M059J (cell line): Measurements from ENCODE around the gene AOPEP. TPM values are rescaled to one million over a fixed set of nuclear protein-coding genes. Genes with fewer than 3 reads are reported as not detected.

ENCODE experiments used
- DNase-seq: peaks from one replicate; pipeline ENCODE4 v3.0.0-alpha.2; 2012; ENCODE audit warnings: low read depth
- total RNA-seq: library from RNA; depleted of rRNA; stranded (reverse); fragments of >200 nt; shearing (Covaris generic); gene quantifications from 2 replicates; pipeline ENCODE4 v1.2.3, GENCODE V29; 2014

Gene AOPEP
- total RNA-seq, 1 experiment from 2014 or later: 120 TPM

DNA sequence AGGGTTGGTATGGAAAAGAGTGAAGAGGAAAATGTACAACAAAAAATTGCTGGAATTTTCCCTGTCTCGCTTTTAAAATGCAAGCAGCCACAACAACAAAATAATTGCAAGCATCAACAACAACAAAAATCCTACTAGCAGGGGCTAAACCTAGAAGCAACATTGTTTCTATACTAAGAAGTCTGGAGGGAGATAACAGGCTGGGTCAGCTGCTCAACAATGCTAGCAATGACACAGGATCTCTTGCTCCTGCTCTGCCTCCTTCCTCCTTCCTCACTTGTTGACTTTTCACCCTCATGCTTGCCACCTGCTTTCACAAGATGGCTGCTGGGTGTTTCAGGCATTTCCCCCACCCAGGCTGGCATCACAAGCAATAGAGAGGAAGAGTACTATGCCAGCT lies 7.6 kb upstream of the AOPEP start:
- DNase-seq: no peak

DNA sequence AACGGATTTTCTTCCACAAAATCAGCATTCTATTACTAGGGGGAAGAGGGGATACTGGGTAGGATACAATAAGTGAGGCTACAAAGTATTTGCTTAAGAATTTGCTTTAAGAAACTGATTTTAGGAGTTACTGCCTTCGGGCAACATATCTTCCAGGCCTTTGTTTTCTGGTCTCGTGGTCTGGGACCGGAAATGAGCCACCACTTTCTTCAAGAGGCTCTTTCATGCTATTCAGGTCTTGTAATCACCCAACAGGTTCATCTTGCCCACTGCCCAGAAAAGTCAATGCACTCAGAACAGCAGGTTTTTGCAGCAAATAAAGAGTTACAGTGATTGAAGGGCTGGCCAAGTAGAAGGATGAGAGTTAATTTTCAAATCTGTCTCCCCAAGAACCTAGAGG lies 6.6 kb upstream of the AOPEP start:
- peak; percentile 89 for DNase-seq

DNA sequence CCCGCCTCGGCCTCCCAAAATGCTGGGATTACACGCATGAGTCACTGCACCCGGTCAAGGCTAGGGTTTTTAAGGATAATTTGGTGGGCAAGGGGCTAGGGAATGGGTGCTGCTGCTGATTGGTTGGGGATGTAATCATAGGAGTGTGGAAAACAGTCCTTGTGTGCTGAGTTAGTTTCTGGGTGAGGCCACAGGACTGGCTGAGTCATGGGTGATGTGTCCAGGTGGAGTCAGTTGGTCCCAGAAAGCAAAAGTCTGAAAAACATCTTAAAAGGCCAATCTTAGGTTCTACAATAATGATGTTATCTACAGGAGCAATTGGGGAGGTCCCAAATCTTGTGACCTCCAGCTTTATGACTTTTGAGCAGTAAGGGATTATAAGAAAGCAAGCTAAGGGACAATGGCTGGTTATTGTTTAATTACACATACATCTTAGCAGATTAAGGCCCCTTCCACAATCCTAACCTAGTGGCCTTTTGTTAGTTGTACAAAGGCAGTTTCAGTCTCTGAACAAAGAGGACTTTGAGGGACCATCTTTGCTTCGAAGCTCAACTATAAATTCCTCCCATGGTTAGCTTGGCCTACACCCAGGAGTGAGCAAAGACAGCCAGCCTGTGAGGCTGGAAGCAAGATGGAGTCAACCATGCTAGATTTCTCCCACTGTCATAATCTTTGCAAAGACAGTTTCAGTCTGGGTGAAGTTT lies 5.5 kb upstream of the AOPEP start:
- DNase-seq: peak; percentile 71

DNA sequence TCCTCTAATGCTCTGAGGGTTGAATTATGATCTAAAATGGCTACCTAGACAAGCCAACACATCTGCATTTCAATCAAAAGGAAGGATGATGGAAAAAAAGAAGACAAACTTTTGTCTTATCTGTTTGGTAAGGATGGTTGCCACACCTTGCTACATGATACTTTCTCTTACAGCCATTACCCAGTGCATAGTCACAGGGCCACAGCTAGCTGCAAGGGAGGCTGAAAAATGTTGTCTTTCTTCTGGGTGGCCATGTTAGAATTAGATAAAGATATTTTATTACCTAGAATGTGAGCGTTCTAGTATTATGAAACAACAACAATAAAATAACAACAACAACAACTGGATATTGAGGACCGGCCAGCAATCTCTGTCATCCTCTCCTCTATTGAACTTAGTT lies 4.7 kb upstream of the AOPEP start:
- no peak for DNase-seq

DNA sequence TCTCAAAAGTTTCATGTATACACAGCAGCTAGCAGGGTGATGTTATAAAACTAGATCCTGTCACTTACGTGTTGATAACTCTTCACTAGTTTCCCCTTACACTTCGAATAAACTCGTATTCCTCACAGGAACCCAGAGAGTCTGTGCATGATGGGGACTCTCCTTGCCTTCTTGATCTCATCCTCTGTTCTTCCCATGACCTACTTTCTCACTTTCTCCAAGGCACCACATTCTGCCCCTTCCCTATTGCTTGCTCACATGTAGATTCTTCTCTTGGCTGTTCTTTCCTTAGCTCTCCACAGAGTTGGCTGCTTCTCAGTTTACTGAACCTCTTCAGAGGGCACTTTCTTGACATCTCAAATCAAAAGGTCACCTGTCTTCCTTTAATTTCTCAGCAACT lies 1.2 kb upstream of the AOPEP start:
- no peak for DNase-seq

DNA sequence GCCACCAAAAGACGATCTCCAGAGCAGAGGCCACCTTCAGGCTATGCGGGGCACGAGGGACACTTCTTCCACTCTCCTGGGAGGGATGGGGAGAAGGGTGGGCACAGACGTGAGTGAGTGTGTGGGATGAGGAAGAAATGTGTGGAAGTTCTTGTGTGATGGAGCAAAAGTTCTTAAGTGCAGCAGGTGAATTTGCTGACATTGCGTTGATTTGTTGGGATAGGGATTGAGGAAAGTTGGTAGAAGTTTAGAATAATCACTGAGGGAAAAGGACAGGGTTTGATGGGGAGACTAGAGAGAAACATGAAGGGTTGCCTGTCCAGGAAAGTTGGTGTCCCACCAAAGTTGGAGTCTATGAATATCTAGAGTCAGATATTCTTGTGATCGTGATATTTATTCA lies 2.2 kb downstream of the AOPEP start:
- no peak for DNase-seq

DNA sequence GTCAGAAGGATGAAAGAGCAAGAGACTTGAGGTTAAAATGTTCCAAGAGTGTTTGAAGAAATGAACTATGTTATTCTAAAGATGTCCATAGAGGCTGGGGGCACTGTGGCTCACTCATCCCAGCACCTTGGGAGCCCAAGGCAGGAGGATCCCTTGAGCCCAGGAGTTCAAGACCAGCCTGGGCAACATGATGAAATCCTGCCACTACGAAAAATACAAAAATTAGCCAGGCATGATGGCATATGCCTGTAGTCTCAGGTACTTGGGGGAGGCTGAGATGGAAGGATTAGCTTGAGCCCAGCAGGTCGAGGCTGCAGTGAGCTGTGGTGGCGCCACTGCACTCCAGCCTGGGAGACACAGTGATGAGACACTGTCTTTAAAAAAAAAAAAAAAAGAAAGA lies 2.7 kb downstream of the AOPEP start:
- DNase-seq: no peak

DNA sequence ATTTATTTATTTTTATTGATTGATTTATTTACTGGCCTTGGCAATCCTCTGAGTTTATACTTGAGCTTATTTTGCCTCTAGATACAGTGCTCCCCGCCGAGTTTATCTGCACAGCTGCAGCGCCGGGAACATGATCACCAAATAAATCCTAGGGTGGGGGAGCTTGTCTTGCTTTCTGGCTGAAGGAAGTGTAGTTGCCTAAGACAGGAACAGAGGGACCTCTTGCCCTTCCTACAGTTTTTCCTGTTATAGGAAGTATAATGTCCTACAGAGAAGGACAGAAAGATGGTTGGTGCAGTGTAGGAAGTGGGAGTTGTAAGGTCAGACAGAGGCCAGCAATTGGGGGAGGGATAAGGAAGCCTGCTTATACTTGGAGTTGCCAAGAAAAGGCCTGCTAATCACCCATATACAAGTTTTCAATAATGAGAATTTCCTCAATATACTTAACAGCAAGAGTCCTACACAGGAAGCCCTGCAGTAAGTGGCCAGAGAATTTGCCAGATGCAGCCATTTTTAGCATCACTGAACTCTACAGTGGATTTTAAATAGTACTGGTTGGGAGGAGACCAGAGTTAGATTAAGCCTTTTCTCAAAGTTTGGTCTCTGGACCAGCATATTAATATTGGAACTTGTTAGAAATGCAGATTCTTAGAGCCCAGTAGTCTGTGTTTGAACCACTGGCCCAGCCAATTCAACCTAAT lies 7.7 kb downstream of the AOPEP start:
- no peak for DNase-seq

DNA sequence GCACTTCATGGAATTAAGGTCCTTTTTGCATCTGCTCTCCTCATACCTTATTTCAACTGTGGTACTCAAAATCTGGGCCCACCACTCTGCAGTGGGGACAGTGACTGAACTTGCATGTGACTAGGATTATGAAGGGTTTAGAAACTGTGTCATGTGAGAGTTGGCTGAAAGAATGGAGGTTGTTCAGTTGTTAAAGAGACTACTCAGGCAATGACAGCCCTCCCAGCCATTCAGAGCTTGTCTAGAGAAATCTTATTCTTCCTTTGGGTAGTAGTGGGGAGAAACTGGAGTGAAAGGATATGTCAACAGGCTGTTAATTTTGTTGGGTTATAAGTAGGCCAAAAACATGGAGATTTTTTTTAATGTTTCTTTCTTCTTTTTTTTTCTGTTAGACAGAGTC lies 10.3 kb downstream of the AOPEP start:
- no peak for DNase-seq

DNA sequence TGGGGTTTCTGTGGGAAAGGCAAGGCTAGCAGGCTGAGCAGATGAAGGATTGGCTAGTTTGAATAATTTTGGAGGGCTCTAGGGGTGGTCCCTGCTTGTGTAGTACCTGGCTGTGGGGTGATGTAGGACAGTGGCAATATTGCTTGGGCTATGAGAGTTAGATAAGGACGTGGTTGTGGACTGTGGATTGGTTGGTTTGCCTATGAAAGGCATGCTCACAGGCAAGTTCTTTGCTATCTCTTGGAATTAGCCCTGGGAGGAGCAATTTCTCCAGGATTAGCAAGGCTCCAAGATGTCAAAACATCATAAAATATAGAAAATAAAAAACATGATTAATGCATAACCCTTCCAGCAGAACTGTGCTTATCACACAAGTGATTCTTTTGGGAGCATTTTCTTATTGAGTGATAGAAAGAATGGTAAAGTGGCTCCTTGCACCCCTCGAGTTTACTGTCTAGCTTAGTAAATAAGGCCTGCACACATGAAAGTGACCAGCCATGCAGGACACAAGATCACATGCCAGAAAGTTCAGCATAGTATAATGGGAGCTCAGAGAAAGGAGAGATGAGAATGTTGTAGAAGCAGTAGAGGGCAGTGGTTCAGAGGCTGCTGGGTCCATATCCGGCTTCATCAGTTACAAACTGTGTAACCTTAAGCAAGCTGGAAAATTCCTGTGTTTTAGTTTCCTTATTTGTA lies 13.8 kb downstream of the AOPEP start:
- no peak for DNase-seq

DNA sequence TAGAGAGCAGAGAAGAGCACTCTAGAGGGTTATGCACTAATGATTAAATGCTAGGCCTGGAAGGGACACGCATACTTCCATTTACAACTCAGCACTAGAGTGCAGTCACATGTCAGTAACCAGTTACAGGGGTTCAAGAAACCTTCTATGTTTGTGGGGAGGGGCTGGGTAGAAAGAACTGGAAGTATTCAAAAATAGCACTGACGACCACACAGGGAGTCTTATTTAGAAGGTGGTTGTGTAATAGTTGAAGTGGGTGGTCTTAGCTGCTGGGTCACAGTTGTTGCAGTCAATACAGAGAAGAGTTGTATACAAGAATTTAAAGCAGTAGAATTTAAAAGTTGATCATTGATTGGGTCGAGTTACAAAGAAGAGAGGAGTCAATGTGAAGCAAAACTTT lies 15.4 kb downstream of the AOPEP start:
- DNase-seq: no peak

DNA sequence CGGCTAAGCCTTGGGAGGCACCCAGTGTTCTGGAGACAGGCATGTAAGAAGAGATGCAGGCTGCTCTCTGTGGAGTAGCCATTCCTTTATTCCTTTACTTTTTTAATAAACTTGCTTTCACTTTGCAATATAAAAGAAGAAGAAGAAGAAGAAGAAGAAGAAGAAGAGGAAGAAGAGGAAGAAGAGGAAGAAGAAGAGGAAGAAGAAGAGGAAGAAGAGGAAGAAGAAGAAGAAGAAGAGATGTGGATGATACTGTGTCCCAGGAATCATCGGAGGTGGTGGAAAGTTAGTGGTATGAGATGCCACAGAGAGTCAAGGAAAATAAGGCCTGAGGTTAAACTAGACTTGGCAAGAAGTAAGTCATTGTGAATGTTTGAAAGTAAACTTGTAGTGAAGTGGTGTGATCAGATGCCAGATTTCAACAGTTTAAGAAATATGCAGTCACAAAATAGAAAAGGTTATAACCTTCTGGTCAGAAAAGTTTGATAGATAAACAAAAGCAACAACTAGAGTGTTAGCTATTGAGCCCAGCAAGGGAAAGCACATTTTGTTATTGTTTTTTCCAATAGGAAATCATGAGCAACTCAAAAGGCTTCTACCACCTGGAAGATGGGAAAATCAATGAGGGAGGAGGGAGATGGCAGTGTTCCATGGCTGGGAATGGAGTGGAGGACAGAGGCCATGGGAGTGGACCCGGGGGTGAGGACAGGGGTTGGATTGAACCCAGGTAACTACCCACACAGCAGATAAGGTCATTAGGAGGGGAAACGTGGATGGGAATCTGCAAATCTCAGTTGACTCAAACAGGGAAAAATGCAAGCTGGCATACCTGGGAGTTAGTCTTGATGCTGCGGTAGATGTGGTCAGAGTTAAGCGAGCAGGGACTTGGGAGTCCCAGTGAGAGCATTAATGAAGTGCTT lies 16.8 kb downstream of the AOPEP start:
- peak; percentile 77 for DNase-seq

DNA sequence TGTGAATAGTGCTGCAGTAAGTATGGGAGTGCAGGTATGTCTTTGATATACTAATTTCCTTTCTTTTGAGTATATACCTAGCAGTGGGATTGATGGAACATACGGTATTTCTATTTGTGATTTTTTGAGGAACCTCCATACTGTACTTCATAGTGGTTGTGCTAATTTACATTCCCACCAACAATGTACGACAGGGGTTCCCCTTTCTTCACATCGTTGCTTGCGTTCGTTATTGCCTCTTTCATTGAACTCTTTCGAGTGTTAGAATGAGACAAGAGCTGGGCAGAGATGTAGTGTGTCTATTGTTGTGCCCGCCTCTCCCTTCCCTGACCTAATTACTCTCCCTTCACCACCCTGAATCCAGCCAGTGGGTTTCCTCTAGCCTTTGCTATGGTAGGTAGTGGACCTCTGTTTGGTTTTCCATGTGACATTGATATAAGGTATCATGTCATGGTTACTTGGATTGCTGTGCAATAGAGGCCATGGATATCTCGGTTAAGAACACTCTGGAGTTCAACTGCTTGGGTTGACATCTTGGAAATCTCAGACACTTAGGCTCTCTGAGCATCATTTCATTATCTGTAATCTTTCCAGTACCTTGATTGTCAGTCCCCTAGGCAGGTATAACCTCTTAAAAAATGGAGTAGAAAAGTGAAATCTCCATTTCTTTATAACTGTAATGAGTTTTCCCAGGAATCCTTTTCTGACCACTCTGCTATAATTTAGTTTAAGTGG lies 19.5 kb downstream of the AOPEP start:
- DNase-seq: no peak

DNA sequence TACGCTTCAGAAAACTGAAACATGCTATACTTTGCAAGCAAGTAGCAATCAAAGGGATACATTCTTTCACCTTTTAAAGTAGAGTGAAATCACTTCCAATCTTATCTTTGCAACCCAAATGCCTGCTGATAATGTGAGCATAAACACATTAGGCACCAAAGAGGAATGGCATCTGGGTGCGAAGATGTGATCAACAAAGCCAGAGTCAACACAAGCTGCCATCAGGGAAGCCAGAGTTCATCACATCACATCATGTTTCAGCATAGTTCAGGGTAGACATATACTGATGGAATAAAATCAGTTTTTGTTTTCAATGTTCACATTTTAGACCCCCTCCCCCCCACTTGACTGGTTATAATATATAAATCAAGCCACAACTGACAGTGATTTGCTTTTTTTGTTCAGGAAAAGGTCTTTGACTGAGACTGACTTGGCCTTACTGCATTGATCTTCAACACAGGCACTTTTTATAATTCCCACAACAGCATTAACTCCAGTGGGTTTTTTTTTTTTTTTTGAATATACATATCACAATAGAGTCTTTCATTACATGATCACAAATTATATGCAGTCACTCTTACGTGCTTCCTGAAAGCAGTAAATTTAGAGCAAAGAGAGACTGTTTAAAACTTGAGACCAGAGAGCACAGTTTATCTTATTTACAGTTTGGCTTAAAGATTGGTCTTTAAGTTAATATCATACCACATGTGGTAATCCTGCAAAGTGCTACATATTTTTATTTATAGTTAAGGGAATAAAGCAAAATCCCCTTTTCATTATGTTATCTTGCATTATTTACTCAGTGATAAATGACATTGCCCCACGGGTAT lies 20.3 kb downstream of the AOPEP start:
- DNase-seq: no peak

DNA sequence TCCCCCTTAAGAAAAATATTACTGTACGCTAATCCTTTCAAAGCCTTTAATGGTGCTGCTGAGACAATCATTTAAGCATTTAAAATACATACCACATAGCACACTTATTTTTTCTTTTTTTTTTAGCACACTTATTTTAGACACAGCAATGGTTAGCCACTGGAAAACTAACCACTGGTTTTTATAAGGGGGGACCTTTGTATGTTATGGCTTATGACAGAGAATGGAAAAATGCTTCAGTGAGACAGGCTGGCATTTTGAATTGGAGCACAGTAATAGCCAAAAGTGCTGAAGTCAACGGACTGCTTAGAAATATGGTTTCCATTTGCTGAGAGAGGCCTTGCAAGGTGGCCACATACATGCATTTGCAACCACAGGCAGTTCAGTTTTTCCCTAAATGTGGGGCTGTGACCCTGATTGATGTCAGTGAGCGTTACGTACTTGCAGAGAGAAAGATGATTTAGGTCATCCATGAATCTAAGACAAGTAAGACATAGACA lies 28.5 kb downstream of the AOPEP start:
- DNase-seq: no peak

DNA sequence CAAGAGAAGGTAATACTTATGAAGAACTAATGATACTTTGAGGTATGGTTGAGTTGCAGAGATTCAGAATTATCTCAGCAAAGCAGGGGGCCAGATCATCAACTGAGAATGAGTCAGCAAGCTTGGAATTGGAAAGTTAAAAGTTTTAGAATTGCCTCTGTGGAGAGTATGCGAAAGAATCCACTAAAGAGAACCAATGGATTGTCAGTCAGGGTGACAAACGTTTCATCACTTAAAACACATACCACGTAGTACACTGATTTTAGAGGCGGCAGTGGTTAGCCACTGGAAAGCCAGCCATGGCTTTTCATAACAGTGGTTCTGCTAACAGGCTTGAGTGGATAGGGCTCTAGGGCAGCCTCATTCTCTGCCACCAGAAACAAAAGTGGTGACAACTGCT lies 30.7 kb downstream of the AOPEP start:
- peak; percentile 92 for DNase-seq

DNA sequence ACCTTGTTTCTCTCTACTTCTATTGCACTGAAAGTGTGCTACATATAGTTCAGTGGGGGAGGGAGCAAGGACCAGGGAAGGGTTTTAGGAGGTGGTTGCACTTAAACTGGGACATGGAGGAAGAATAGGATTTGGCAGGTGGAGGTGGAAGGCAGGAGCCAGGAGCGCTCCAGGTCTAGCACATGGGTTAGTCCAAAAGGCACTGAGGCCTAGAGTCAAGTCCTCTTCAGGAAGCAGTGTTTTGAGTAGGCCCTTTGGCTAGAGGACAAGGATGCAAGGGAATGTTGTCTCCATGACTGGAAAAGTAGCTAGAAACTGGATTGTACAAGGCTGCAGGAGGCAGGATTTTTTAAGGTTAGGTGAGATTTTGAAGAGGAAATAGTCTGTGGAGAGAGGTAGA lies 31.5 kb downstream of the AOPEP start:
- DNase-seq: no peak

DNA sequence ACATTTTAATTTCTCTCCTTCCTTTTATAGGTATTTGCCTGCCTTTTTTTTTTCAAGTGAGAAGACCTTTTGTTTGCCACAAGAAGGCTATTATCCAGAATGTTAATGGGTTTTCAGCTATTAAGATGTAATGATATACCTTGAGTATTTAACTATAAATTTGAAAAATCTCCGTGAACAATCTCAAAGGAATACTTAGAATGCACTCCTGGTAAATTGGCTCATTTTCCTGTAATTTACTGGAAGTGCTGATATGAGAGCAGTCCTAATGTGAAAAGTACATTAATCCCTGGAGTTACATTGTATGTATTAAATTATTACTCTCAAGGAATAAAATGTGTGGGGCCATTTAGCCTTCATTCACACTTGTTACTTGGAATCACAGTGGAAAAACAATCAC lies 32.4 kb downstream of the AOPEP start:
- DNase-seq: no peak

DNA sequence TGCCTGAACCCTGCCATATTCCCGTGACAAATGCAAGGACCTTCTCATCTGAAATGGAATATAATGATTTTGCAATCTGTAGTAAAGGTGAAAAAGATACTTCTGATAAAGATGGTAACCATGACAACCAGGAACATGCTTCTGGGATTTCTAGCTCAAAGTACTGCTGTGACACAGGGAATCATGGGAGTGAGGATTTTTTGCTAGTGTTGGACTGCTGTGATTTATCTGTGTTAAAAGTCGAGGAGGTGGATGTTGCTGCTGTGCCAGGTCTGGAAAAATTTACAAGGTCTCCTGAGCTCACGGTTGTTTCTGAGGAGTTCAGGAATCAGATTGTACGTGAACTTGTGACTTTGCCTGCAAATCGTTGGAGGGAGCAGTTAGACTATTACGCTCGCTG lies 33.5 kb downstream of the AOPEP start:
- no peak for DNase-seq

DNA sequence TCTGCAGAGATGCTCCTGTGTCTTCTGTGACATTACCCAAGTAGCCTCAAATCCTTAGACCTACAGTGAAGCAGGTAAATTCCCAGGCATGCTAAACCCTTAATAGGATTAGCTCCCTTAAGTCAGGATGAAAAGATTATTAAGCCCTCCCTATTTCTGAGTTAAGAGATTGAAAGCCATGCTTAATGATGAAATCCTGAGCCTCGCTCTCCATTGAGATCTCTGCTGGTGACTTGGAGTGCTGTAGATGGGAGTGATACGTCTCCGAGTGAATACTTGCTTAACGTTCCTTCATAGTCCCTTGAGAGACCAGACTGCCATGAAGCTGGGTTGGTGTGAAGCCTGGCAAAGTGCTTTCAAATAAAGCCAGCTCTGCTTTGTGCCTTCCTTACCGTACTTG lies 34.2 kb downstream of the AOPEP start:
- no peak for DNase-seq
